ENCODE measurements around the gene SLC35G6.
"Not testable (repeated sequence)": the region's sequence is repeated elsewhere in the genome, so short reads cannot be mapped to it uniquely, and the experiment has no call there.

SLC35G6 gene

GRCh38 chr17:7460850-7461660 lies 20.2 kb upstream of the SLC35G6 start:
- no peak for DNase-seq

GRCh38 chr17:7462474-7463371 lies 18.5 kb upstream of the SLC35G6 start:
- no peak for DNase-seq

- DNase-seq, result no peak
These were observed 17.8 kb upstream of the SLC35G6 start for GRCh38 chr17:7463372-7463846.

- no peak for DNase-seq
These were observed 17.2 kb upstream of the SLC35G6 start for GRCh38 chr17:7464081-7464480.

GRCh38 chr17:7465597-7466275 lies 15.5 kb upstream of the SLC35G6 start:
- no peak for DNase-seq

GRCh38 chr17:7466318-7466638 lies 15.0 kb upstream of the SLC35G6 start:
- no peak for DNase-seq

- DNase-seq, result no peak
These were observed 14.5 kb upstream of the SLC35G6 start for GRCh38 chr17:7466639-7467341.

GRCh38 chr17:7467498-7467897 lies 13.7 kb upstream of the SLC35G6 start:
- no peak for DNase-seq

GRCh38 chr17:7468290-7468689 lies 13.0 kb upstream of the SLC35G6 start:
- no peak for DNase-seq

GRCh38 chr17:7468804-7469389 lies 12.3 kb upstream of the SLC35G6 start:
- no peak for DNase-seq

- DNase-seq, result not testable (repeated sequence)
These were observed 11.4 kb upstream of the SLC35G6 start for GRCh38 chr17:7469843-7470242.

GRCh38 chr17:7470457-7470973 lies 10.7 kb upstream of the SLC35G6 start:
- DNase-seq, result not testable (repeated sequence)

GRCh38 chr17:7471729-7472128 lies 9.5 kb upstream of the SLC35G6 start:
- DNase-seq, result no peak

GRCh38 chr17:7474767-7475166 lies 6.5 kb upstream of the SLC35G6 start:
- DNase-seq, result not testable (repeated sequence)

- no peak for DNase-seq
These were observed 5.4 kb upstream of the SLC35G6 start for GRCh38 chr17:7475764-7476422.

GRCh38 chr17:7476494-7476893 lies 4.8 kb upstream of the SLC35G6 start:
- DNase-seq, result no peak

- DNase-seq, result no peak
These were observed 4.3 kb upstream of the SLC35G6 start for GRCh38 chr17:7476951-7477350.

- DNase-seq, result no peak
These were observed 3.6 kb upstream of the SLC35G6 start for GRCh38 chr17:7477392-7478275.

- DNase-seq, result peak; percentile 55 to 74 (median 67)
These were observed 2.7 kb upstream of the SLC35G6 start for GRCh38 chr17:7478276-7479212.
